Adrenal gland (tissue), 5 donors: Measurements from ENCODE around the gene CXXC5.

ENCODE experiments used
- POLR2A ChIP-seq, 2 donors: fragments of 450-650 bp; IDR thresholded peaks; one replicate each; pipeline ENCODE4 v1.6.1; 2017; ENCODE audit warnings: antibody characterized with exemption in 2 of 2, mild to moderate bottlenecking in 2 of 2, moderate library complexity in 1 of 2
- TF ChIP-seq, protein P1 (sequence below), 6 experiments: fragments of 450-650 bp in 4 of 6; fragments of 200-600 bp in 2 of 6; sonication (generic) in 1 of 6; IDR thresholded peaks; 1 replicate in 5 of 6; 2 replicates in 1 of 6; pipeline versions ENCODE4 v1.5.1 to v1.8.0; 2016 to 2021; ENCODE audit warnings: antibody characterized with exemption in 6 of 6, mild to moderate bottlenecking in 2 of 6, moderate library complexity in 1 of 6
- donor health status: DM: no; HTN: no; CAD: no.

DNA sequence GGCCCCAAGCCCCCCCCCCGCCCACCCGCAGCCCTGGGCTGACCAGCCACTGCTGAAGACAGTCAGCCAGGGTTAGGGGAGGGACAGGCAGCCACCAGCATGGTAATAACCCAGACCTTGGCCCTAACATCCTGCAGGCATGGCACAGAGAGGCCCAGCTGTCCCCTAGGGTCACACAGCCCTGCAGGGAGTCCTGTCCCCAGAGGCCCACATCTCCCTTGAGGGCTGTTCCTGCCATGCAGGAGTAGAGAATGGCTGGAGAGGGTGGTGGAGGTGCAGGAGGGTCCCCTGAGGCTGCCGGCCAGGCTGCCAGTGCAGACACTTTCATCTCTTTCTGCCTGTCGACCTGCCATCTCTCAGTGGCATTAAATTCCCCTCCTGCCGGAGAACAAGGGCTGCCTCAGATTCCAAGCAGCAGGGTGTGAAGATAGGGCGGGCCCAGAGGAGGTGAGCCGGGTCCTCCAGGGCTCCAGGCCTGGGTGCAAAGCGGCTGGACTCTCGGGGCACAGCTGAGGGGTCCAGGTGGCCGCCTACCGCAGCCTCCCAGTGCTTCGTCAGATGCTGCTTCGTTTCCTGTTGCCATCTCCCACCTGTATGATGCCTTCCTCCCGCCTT lies 40.0 kb downstream of the CXXC5 start:
- TF ChIP-seq, protein P1, sequence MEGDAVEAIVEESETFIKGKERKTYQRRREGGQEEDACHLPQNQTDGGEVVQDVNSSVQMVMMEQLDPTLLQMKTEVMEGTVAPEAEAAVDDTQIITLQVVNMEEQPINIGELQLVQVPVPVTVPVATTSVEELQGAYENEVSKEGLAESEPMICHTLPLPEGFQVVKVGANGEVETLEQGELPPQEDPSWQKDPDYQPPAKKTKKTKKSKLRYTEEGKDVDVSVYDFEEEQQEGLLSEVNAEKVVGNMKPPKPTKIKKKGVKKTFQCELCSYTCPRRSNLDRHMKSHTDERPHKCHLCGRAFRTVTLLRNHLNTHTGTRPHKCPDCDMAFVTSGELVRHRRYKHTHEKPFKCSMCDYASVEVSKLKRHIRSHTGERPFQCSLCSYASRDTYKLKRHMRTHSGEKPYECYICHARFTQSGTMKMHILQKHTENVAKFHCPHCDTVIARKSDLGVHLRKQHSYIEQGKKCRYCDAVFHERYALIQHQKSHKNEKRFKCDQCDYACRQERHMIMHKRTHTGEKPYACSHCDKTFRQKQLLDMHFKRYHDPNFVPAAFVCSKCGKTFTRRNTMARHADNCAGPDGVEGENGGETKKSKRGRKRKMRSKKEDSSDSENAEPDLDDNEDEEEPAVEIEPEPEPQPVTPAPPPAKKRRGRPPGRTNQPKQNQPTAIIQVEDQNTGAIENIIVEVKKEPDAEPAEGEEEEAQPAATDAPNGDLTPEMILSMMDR (IDR thresholded peaks at IDR 0.05), result no peak
- no peak for TF ChIP-seq POLR2A (IDR thresholded peaks at IDR 0.05)
